ENCODE results near the gene SMIM24.

SMIM24 gene

DNA sequence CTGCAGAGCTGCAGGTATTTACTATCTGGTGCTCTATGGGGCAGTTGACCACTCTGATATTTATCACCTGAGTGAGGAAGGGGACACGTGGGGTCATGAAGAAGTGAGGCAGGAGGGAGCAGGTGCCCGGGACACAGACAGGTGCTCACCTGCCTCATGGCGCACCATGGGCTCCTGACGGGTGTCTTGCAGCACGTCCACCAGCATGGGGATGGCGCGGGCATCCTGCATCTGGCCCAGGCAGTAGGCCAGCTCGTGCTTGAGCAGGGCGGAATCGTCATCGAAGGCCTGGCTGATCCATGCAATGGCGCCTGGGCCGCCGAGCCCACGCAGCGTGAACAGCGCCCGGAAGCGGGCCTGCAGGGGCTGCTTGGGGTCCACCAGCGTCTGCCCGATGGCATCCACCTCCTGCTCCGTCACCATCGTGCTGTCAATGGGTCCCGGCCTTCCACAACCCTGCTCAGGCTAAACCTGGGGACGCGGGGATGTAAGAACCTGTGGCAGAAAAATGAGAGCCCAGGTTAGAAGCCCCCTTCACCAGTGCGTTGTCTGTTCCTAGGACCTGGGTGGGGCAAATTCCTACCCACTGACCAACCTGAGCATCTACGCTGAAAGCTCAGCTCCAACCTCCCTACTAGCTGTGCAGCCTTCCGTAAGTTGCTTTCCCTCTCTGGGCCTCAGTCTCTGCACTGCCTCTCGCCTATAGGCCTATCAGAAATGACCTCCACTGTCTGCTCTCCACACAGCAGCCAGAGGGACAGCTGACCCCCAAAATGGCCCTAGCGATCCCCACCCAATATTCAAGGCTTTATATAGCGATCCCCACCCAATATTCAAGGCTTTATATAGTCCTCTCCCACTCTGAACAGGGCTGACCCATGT is 16.3 kb upstream of the SMIM24 start:
- Histone ChIP-seq H3K4me3 (ENCODE audit: low read depth in 1 of 2, low read length in 2 of 2) (no peak overlapping the region), H3K9ac (ENCODE audit: low read depth, low read length) (no peak overlapping the region), H4K20me1 (ENCODE audit: insufficient read depth, low read length) (peaks cover 7% of the 10 kb centered on the region; the same call in 1 of the 2 replicates), H2AFZ (ENCODE audit: low read depth, low read length) (no peak overlapping the region), H3K27ac (ENCODE audit: low read length) (no peak overlapping the region), H3K79me2 (ENCODE audit: insufficient read depth, low read length) (peaks cover 62% of the 10 kb centered on the region), H3K36me3 (ENCODE audit: insufficient read depth, low read length) (peaks cover 50% of the 10 kb centered on the region), H3K27me3 (ENCODE audit: insufficient read depth, low read length, poor library complexity) (no peaks in the 10 kb centered on the region), H3K4me1 (ENCODE audit: insufficient read depth, low read length) (peaks cover 82% of the 10 kb centered on the region), H3K9me3 (ENCODE audit: insufficient read depth, low read length, severe bottlenecking) (no peaks in the 10 kb centered on the region), H3K4me2 (ENCODE audit: insufficient read depth, low read length) (no peak overlapping the region)
- ATAC-seq (ENCODE audit: insufficient read depth, low read depth) = no peak
- TF ChIP-seq, protein P1, sequence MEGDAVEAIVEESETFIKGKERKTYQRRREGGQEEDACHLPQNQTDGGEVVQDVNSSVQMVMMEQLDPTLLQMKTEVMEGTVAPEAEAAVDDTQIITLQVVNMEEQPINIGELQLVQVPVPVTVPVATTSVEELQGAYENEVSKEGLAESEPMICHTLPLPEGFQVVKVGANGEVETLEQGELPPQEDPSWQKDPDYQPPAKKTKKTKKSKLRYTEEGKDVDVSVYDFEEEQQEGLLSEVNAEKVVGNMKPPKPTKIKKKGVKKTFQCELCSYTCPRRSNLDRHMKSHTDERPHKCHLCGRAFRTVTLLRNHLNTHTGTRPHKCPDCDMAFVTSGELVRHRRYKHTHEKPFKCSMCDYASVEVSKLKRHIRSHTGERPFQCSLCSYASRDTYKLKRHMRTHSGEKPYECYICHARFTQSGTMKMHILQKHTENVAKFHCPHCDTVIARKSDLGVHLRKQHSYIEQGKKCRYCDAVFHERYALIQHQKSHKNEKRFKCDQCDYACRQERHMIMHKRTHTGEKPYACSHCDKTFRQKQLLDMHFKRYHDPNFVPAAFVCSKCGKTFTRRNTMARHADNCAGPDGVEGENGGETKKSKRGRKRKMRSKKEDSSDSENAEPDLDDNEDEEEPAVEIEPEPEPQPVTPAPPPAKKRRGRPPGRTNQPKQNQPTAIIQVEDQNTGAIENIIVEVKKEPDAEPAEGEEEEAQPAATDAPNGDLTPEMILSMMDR (IDR thresholded peaks at IDR 0.05; ENCODE audit: borderline replicate concordance, extremely low read depth, low read length, poor library complexity, severe bottlenecking) = no peak
- no peak for TF ChIP-seq EZH2 (IDR thresholded peaks at IDR 0.05; ENCODE audit: borderline replicate concordance, low read depth, low read length, severe bottlenecking)
- DNase-seq = no peak

DNA sequence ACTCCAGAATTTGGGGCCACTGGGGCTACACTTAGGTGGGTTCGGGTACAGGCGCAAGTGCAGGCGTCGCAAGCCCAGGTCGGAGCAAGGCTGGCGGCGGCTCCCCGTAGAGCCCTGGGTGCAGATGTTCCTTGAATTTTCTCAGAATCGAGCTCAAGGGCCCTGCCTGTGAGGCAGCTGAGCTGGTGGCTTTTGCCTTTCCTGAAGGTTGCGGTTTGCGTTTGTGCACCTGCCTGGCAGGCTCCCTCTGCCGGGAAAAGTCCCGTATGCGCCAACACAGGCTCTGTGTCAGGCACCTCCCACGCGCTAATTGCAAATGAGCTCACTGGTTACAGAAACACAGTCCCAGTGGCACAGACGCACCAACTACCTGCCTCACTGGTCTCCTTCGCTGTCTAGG is 14.2 kb upstream of the SMIM24 start:
- Histone ChIP-seq H3K79me2 (ENCODE audit: insufficient read depth, low read length) (peaks cover 51% of the 10 kb centered on the region), H3K4me2 (ENCODE audit: insufficient read depth, low read length) (peak overlapping the region; percentile 86), H2AFZ (ENCODE audit: low read depth, low read length) (peak overlapping the region; percentile 40), H3K9me3 (ENCODE audit: insufficient read depth, low read length, severe bottlenecking) (no peaks in the 10 kb centered on the region), H3K4me1 (ENCODE audit: insufficient read depth, low read length) (peaks cover 68% of the 10 kb centered on the region), H3K36me3 (ENCODE audit: insufficient read depth, low read length) (peaks cover 67% of the 10 kb centered on the region), H3K9ac (ENCODE audit: low read depth, low read length) (peak overlapping the region; percentile 72), H3K4me3 (ENCODE audit: low read depth in 1 of 2, low read length in 2 of 2) (peak overlapping the region; percentile 6 to 64; a peak in 3 of 4 replicates), H3K27me3 (ENCODE audit: insufficient read depth, low read length, poor library complexity) (no peaks in the 10 kb centered on the region), H3K27ac (ENCODE audit: low read length) (peak overlapping the region; percentile 97), H4K20me1 (ENCODE audit: insufficient read depth, low read length) (peaks cover 7% of the 10 kb centered on the region; the same call in 1 of the 2 replicates)
- peak; percentile 96 for DNase-seq
- peak; percentile 88 for ATAC-seq (ENCODE audit: insufficient read depth, low read depth)
- TF ChIP-seq EZH2 (IDR thresholded peaks at IDR 0.05; ENCODE audit: borderline replicate concordance, low read depth, low read length, severe bottlenecking) = no peak
- TF ChIP-seq, protein P1 (IDR thresholded peaks at IDR 0.05; ENCODE audit: borderline replicate concordance, extremely low read depth, low read length, poor library complexity, severe bottlenecking) = peak; percentile 75

DNA sequence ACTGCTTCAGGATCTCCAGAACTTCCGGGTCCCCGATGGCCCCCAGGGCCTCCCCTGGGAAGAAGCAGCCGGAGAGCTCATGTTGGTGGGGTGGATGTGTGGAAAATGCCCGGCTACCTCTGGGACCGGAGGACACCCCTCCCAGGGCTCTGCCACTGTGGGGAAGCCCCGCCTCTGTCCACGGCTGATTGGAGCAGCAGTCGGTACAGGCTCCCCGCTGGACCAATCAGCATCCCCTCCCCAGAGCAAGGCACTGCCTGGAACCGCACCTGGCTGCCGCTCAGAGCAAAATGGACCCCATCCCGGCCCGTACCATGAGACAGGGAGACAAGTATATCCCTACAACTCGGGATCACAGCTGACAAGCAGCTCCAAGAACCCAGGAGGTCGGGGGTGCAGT is 13.7 kb upstream of the SMIM24 start:
- peak overlapping the region; percentile 72 for H3K9ac ChIP-seq (ENCODE audit: low read depth, low read length)
- peak overlapping the region; percentile 86 for H3K4me2 ChIP-seq (ENCODE audit: insufficient read depth, low read length)
- peak overlapping the region; percentile 71 for H2AFZ ChIP-seq (ENCODE audit: low read depth, low read length)
- DNase-seq = peak; percentile 94
- TF ChIP-seq EZH2 (IDR thresholded peaks at IDR 0.05; ENCODE audit: borderline replicate concordance, low read depth, low read length, severe bottlenecking) = no peak
- TF ChIP-seq, protein P1 (IDR thresholded peaks at IDR 0.05; ENCODE audit: borderline replicate concordance, extremely low read depth, low read length, poor library complexity, severe bottlenecking) = no peak
- peaks cover 63% of the 10 kb centered on the region for H3K4me1 ChIP-seq (ENCODE audit: insufficient read depth, low read length)
- peaks cover 7% of the 10 kb centered on the region; the same call in 1 of the 2 replicates for H4K20me1 ChIP-seq (ENCODE audit: insufficient read depth, low read length)
- no peaks in the 10 kb centered on the region for H3K9me3 ChIP-seq (ENCODE audit: insufficient read depth, low read length, severe bottlenecking)
- H3K36me3 ChIP-seq (ENCODE audit: insufficient read depth, low read length) = peaks cover 67% of the 10 kb centered on the region
- H3K4me3 ChIP-seq (ENCODE audit: low read depth in 1 of 2, low read length in 2 of 2) = peak overlapping the region; percentile 18 to 64; a peak in 3 of 4 replicates
- no peaks in the 10 kb centered on the region for H3K27me3 ChIP-seq (ENCODE audit: insufficient read depth, low read length, poor library complexity)
- peak; percentile 90 for ATAC-seq (ENCODE audit: insufficient read depth, low read depth)
- peak overlapping the region; percentile 97 for H3K27ac ChIP-seq (ENCODE audit: low read length)
- peaks cover 46% of the 10 kb centered on the region for H3K79me2 ChIP-seq (ENCODE audit: insufficient read depth, low read length)
